Panc1 (cell line): ENCODE measurements around the gene SUSD6. TPM values are rescaled to one million over a fixed set of nuclear protein-coding genes. Genes with fewer than 3 reads are reported as not detected.

Source experiments
- ATAC-seq: fragments of 200-7000 bp; cut with Tn5 transposase; 2 replicates; pipeline ENCODE4 v1.9.1; 2020; ENCODE audit warnings: mild to moderate bottlenecking, moderate library complexity
- BruUV-seq: library from RNA; stranded (reverse); fragments of 400-500 nt; replicated peaks from 2 replicates; lab custom pipeline; 2021; lab: Mats Ljungman, UMichigan
- CTCF ChIA-PET: fragments of 300-600 bp; sonication (Branson Sonifier 250); formaldehyde crosslinking; loops from one replicate; lab custom pipeline; 2022; ENCODE audit warnings: antibody characterized with exemption; lab: Charles Lee
- POLR2A ChIA-PET: fragments of 300-600 bp; sonication (Branson Sonifier 250); formaldehyde crosslinking; loops from one replicate; lab custom pipeline; 2022; ENCODE audit warnings: antibody characterized with exemption; lab: Charles Lee
- DNase-seq: peaks from one replicate; pipeline ENCODE4 v3.0.0-alpha.2; 2010; ENCODE audit warnings: low read depth, low spot score
- H3K27ac ChIP-seq: 2 replicates; pipeline ENCODE4 v1.5.1; 2011; ENCODE audit warnings: mild to moderate bottlenecking, low read length, inconsistent platforms
- H3K27me3 ChIP-seq: fragments of 200-500 bp; sonication (Bioruptor generic); 2 replicates; pipeline ENCODE4 v1.6.0; 2014; ENCODE audit warnings: low read length, inconsistent platforms; ENCODE audit not compliant: control insufficient read depth, insufficient read depth
- H3K36me3 ChIP-seq: fragments of 200-500 bp; sonication (Bioruptor generic); 2 replicates; pipeline ENCODE4 v1.5.1; 2014; ENCODE audit warnings: inconsistent platforms, mild to moderate bottlenecking, low read length, moderate library complexity; ENCODE audit not compliant: control insufficient read depth, insufficient read depth
- H3K4me1 ChIP-seq: 2 replicates; pipeline ENCODE4 v1.5.1; 2011; ENCODE audit warnings: inconsistent platforms, mild to moderate bottlenecking, low read length, moderate library complexity; ENCODE audit not compliant: control insufficient read depth, insufficient read depth
- H3K4me3 ChIP-seq, 2 experiments: 2 replicates each; pipeline ENCODE4 v1.5.1; 2011 to 2012; ENCODE audit warnings: low read depth in 2 of 2, low read length in 2 of 2, mild to moderate bottlenecking in 2 of 2, inconsistent platforms in 1 of 2, moderate library complexity in 1 of 2
- H3K9me3 ChIP-seq: fragments of 200-500 bp; sonication (Bioruptor generic); 2 replicates; pipeline ENCODE4 v1.5.1; 2014; ENCODE audit warnings: low read depth, mild to moderate bottlenecking, inconsistent platforms, low read length, moderate library complexity; ENCODE audit not compliant: control insufficient read depth, insufficient read depth
- CTCF ChIP-seq: fragments of 450-650 bp; IDR thresholded peaks from 2 replicates; pipeline ENCODE4 v1.5.1; 2017; ENCODE audit warnings: mild to moderate bottlenecking
- POLR2AphosphoS5 ChIP-seq: IDR thresholded peaks from 2 replicates; pipeline ENCODE4 v1.6.1; 2012; ENCODE audit warnings: mild to moderate bottlenecking, low read depth, low read length, moderate library complexity
- REST ChIP-seq, 2 experiments: IDR thresholded peaks; 2 replicates each; pipeline ENCODE4 v1.6.1; 2011 to 2012; ENCODE audit warnings: low read depth in 2 of 2, control low read depth in 1 of 2, low read length in 1 of 2, mild to moderate bottlenecking in 1 of 2, moderate library complexity in 1 of 2; ENCODE audit not compliant: insufficient read depth in 1 of 2
- SIN3A ChIP-seq: IDR thresholded peaks from 2 replicates; pipeline ENCODE4 v1.6.1; 2012; ENCODE audit warnings: low read depth, mild to moderate bottlenecking, low read length, moderate library complexity, borderline replicate concordance; ENCODE audit not compliant: insufficient read depth
- TCF7L2 ChIP-seq: IDR thresholded peaks from 2 replicates; pipeline ENCODE4 v1.6.1; 2011; ENCODE audit warnings: mild to moderate bottlenecking, low read depth, low read length, inconsistent platforms
- in situ Hi-C: cut with HindIII; loops from 2 replicates; pipeline ENCODE4 v1.10.0; 2016; ENCODE audit warnings: low sequenced_read_pairs, low pct_unique_long_range_greater_than_20kb
- intact Hi-C: fragments of 100-400 bp; cut with micrococcal nuclease; formaldehyde crosslinking; loops from one replicate; pipeline ENCODE4 v1.10.0; 2022; ENCODE audit not compliant: unreplicated experiment
- total RNA-seq: library from RNA; stranded (reverse); gene quantifications from one replicate; pipeline ENCODE4 v1.2.1, GENCODE V29; 2021; ENCODE audit not compliant: unreplicated experiment

SUSD6 gene
- total RNA-seq, 1 experiment from 2014 or later, result 10.9 TPM

GRCh38 chr14:69665631-69666030, 54.2 kb downstream of the SUSD6 start:
- Histone ChIP-seq H3K27ac (no peak overlapping the region), H3K4me3 (no peak overlapping the region), H3K27me3 (no peaks in the 10 kb centered on the region), H3K4me1 (peaks cover 18% of the 10 kb centered on the region), H3K9me3 (no peaks in the 10 kb centered on the region), H3K36me3 (no peaks in the 10 kb centered on the region)
- TF ChIP-seq CTCF (no peak), POLR2AphosphoS5 (no peak), TCF7L2 (no peak), SIN3A (no peak), REST (IDR thresholded peaks at IDR 0.05; ENCODE audit: insufficient read depth in 1 of 2, low read depth in 2 of 2, low read length in 1 of 2) (no peak)
- intact Hi-C loops, result no loop called here
- no TSS peak for BruUV-seq
- ATAC-seq (no peak), DNase-seq (no peak)
- CTCF ChIA-PET, result no interaction called here
- in situ Hi-C loops, result no loop called here
- POLR2A ChIA-PET, result no interaction called here

- peaks cover 18% of the 10 kb centered on the region for H3K4me1 ChIP-seq
- BruUV-seq, result no TSS peak
- CTCF ChIA-PET, result no interaction called here
- in situ Hi-C loops (no loop called here), intact Hi-C loops (no loop called here)
- H3K9me3 ChIP-seq, result no peaks in the 10 kb centered on the region
- H3K36me3 ChIP-seq, result no peaks in the 10 kb centered on the region
- H3K27me3 ChIP-seq, result no peaks in the 10 kb centered on the region
- DNase-seq (no peak), ATAC-seq (no peak)
- POLR2A ChIA-PET, result no interaction called here
- no peak overlapping the region for H3K27ac ChIP-seq
- TF ChIP-seq POLR2AphosphoS5, result no peak
- H3K4me3 ChIP-seq, result no peak overlapping the region
Observed at GRCh38 chr14:69666112-69666511, 54.7 kb downstream of the SUSD6 start.

- ChIA-PET POLR2A (no interaction called here), CTCF (no interaction called here)
Observed at GRCh38 chr14:69666690-69667211, 55.4 kb downstream of the SUSD6 start.

More at GRCh38 chr14:69666690-69667211, 55.4 kb downstream of the SUSD6 start:
- Histone ChIP-seq H3K36me3 (no peaks in the 10 kb centered on the region), H3K4me1 (peaks cover 18% of the 10 kb centered on the region), H3K27me3 (no peaks in the 10 kb centered on the region), H3K9me3 (no peaks in the 10 kb centered on the region), H3K4me3 (no peak overlapping the region), H3K27ac (no peak overlapping the region)
- DNase-seq (no peak), ATAC-seq (no peak)
- intact Hi-C loops, result no loop called here
- TF ChIP-seq REST (IDR thresholded peaks at IDR 0.05; ENCODE audit: insufficient read depth in 1 of 2, low read depth in 2 of 2, low read length in 1 of 2), result no peak
- no peak for TF ChIP-seq SIN3A
- no peak for TF ChIP-seq CTCF
- TF ChIP-seq TCF7L2, result no peak
- no peak for TF ChIP-seq POLR2AphosphoS5
- in situ Hi-C loops, result no loop called here
- no TSS peak for BruUV-seq
